Thymus (tissue), 11 donors: ENCODE measurements around the gene COPB1. TPM values are rescaled to one million over a fixed set of nuclear protein-coding genes. Genes with fewer than 3 reads are reported as not detected.

ENCODE experiments used
- DNase-seq, 9 donors: peaks; one replicate each; pipeline ENCODE4 v3.0.0-alpha.2; 2013; ENCODE audit warnings: low spot score in 9 of 9, low read depth in 6 of 9, missing footprints in 1 of 9
- H3K27ac ChIP-seq, 2 donors: one replicate each; pipeline ENCODE4 v1.5.1; 2013; ENCODE audit warnings: control low read depth in 1 of 2, low read depth in 1 of 2, low read length in 1 of 2, mild to moderate bottlenecking in 1 of 2, moderate library complexity in 1 of 2
- H3K27me3 ChIP-seq, 2 donors: one replicate each; pipeline ENCODE4 v1.5.1; 2013; ENCODE audit warnings: low read length in 1 of 2; ENCODE audit not compliant: control insufficient read depth in 2 of 2, insufficient read depth in 1 of 2
- H3K36me3 ChIP-seq, 2 donors: one replicate each; pipeline ENCODE4 v1.5.1; 2013; ENCODE audit warnings: low read length in 1 of 2, mild to moderate bottlenecking in 1 of 2, moderate library complexity in 1 of 2; ENCODE audit not compliant: control insufficient read depth in 2 of 2, insufficient read depth in 2 of 2
- H3K4me1 ChIP-seq, 2 donors: one replicate each; pipeline ENCODE4 v1.5.1; 2013; ENCODE audit warnings: low read length in 2 of 2; ENCODE audit not compliant: control insufficient read depth in 2 of 2, insufficient read depth in 2 of 2
- H3K4me3 ChIP-seq, 2 donors: one replicate each; pipeline ENCODE4 v1.5.1; 2013; ENCODE audit warnings: low read length in 2 of 2, control low read depth in 1 of 2, mild to moderate bottlenecking in 1 of 2
- H3K9me3 ChIP-seq, 2 donors: one replicate each; pipeline ENCODE4 v1.5.1; 2013; ENCODE audit warnings: low read length in 1 of 2, mild to moderate bottlenecking in 1 of 2; ENCODE audit not compliant: control insufficient read depth in 2 of 2, insufficient read depth in 1 of 2
- WGBS: extraction: QIAGEN DNeasy Blood & Tissue Kit; methylation state at CpG from one replicate; pipeline ENCODE4 v1.1.7; 2013; 5-methylcytosine and 5-hydroxymethylcytosine counted together
- polyA plus RNA-seq: library from polyadenylated mRNA; stranded (reverse); fragments of 200-250 nt; gene quantifications from one replicate; pipeline ENCODE4 v1.2.3, GENCODE V29; 2013
- total RNA-seq: library from RNA; stranded (reverse); fragments of 120-200 nt; gene quantifications from one replicate; pipeline ENCODE4 v1.2.4, GENCODE V29; 2013
- donor health status: healthy.

The COPB1 gene
- total and polyA plus RNA-seq, 2 donors = 79.7 to 143 TPM

- Histone ChIP-seq H3K27ac (no peak overlapping the region), H3K36me3 (peaks cover 0 to 6% of the 10 kb centered on the region in 2 donors), H3K4me1 (no peaks in the 10 kb centered on the region), H3K9me3 (no peaks in the 10 kb centered on the region), H3K27me3 (no peaks in the 10 kb centered on the region), H3K4me3 (no peak overlapping the region)
- DNase-seq = no peak
- 94% methylated on average over 1 of the region's 1 CpG for WGBS
These were observed 50.3 kb downstream of the COPB1 start for GRCh38 chr11:14449302-14449714.

- no peaks in the 10 kb centered on the region for H3K27me3 ChIP-seq
- WGBS = 94% methylated on average over 1 of the region's 1 CpG
- DNase-seq = no peak
- no peak overlapping the region for H3K27ac ChIP-seq
- H3K36me3 ChIP-seq = peaks cover 0 to 6% of the 10 kb centered on the region in 2 donors
- H3K4me1 ChIP-seq = no peaks in the 10 kb centered on the region
- H3K9me3 ChIP-seq = no peaks in the 10 kb centered on the region
- no peak overlapping the region for H3K4me3 ChIP-seq
These were observed 51.4 kb downstream of the COPB1 start for GRCh38 chr11:14448240-14448639.

GRCh38 chr11:14446701-14447169, 52.9 kb downstream of the COPB1 start:
- no peaks in the 10 kb centered on the region for H3K4me1 ChIP-seq
- H3K4me3 ChIP-seq = no peak overlapping the region
- no peak for DNase-seq
- H3K27me3 ChIP-seq = no peaks in the 10 kb centered on the region
- H3K36me3 ChIP-seq = peaks cover 0 to 2% of the 10 kb centered on the region in 2 donors
- H3K9me3 ChIP-seq = no peaks in the 10 kb centered on the region
- no peak overlapping the region for H3K27ac ChIP-seq

GRCh38 chr11:14445542-14446530, 53.8 kb downstream of the COPB1 start:
- Histone ChIP-seq H3K4me1 (no peaks in the 10 kb centered on the region), H3K9me3 (no peaks in the 10 kb centered on the region), H3K36me3 (peaks cover 0 to 2% of the 10 kb centered on the region in 2 donors), H3K27me3 (no peaks in the 10 kb centered on the region), H3K27ac (no peak overlapping the region), H3K4me3 (no peak overlapping the region)
- WGBS = 85% methylated on average over 2 of the region's 2 CpGs
- DNase-seq = no peak

- Histone ChIP-seq H3K4me1 (no peaks in the 10 kb centered on the region), H3K36me3 (no peaks in the 10 kb centered on the region), H3K9me3 (no peaks in the 10 kb centered on the region), H3K4me3 (no peak overlapping the region), H3K27me3 (no peaks in the 10 kb centered on the region), H3K27ac (no peak overlapping the region)
- WGBS = 97% methylated on average over 8 of the region's 8 CpGs
- DNase-seq = no peak
These were observed 55.0 kb downstream of the COPB1 start for GRCh38 chr11:14444441-14445189.

GRCh38 chr11:14443638-14444037, 56.0 kb downstream of the COPB1 start:
- H3K9me3 ChIP-seq = no peaks in the 10 kb centered on the region
- 98% methylated on average over 1 of the region's 1 CpG for WGBS
- H3K4me1 ChIP-seq = no peaks in the 10 kb centered on the region
- H3K27me3 ChIP-seq = no peaks in the 10 kb centered on the region
- no peaks in the 10 kb centered on the region for H3K36me3 ChIP-seq
- DNase-seq = no peak
- no peak overlapping the region for H3K27ac ChIP-seq
- no peak overlapping the region for H3K4me3 ChIP-seq

GRCh38 chr11:14435717-14436512, 63.7 kb downstream of the COPB1 start:
- Histone ChIP-seq H3K9me3 (no peaks in the 10 kb centered on the region), H3K27ac (no peak overlapping the region), H3K36me3 (no peaks in the 10 kb centered on the region), H3K27me3 (no peaks in the 10 kb centered on the region), H3K4me1 (no peaks in the 10 kb centered on the region), H3K4me3 (no peak overlapping the region)
- WGBS = 47% methylated on average over 3 of the region's 3 CpGs
- no peak for DNase-seq

GRCh38 chr11:14425621-14426020, 74.0 kb downstream of the COPB1 start:
- H3K36me3 ChIP-seq = no peaks in the 10 kb centered on the region
- no peak overlapping the region for H3K4me3 ChIP-seq
- DNase-seq = no peak
- no peaks in the 10 kb centered on the region for H3K27me3 ChIP-seq
- no peak overlapping the region for H3K27ac ChIP-seq
- no peaks in the 10 kb centered on the region for H3K9me3 ChIP-seq
- peaks cover 11 to 16% of the 10 kb centered on the region in 2 donors for H3K4me1 ChIP-seq
